Type B pancreatic cell (in vitro differentiated cells): ENCODE measurements around the gene GATC. TPM values are rescaled to one million over a fixed set of nuclear protein-coding genes. Genes with fewer than 3 reads are reported as not detected.

ENCODE experiments used
- DNase-seq: peaks from one replicate; pipeline ENCODE4 v3.0.0; 2021; ENCODE audit warnings: mixed read lengths; ENCODE audit not compliant: unreplicated experiment; ENCODE audit errors: extremely low spot score
- H3K27ac Mint-ChIP-seq: 2 replicates; pipeline ENCODE4 v1.8.0; 2021; ENCODE audit warnings: mild to moderate bottlenecking, mixed read lengths
- H3K27me3 Mint-ChIP-seq: 2 replicates; pipeline ENCODE4 v1.8.0; 2021; ENCODE audit warnings: mixed read lengths
- H3K36me3 Mint-ChIP-seq: 2 replicates; pipeline ENCODE4 v1.8.0; 2021; ENCODE audit warnings: mixed read lengths
- H3K4me1 Mint-ChIP-seq: one replicate; pipeline ENCODE4 v1.8.0; 2021; ENCODE audit warnings: mixed read lengths; ENCODE audit not compliant: unreplicated experiment
- H3K4me3 Mint-ChIP-seq: 2 replicates; pipeline ENCODE4 v1.8.0; 2021; ENCODE audit warnings: mild to moderate bottlenecking, mixed read lengths
- H3K9me3 Mint-ChIP-seq: 2 replicates; pipeline ENCODE4 v1.8.0; 2021; ENCODE audit warnings: mixed read lengths
- CTCF ChIP-seq: fragments of 200-600 bp; sonication (generic); conservative IDR thresholded peaks from 2 replicates; pipeline ENCODE4 v1.5.0; 2021; ENCODE audit warnings: antibody characterized with exemption, mild to moderate bottlenecking
- total RNA-seq: library from RNA; stranded (reverse); gene quantifications from 2 replicates; pipeline ENCODE4 v1.2.1, GENCODE V29; 2021; ENCODE audit warnings: low replicate concordance

GATC gene
- total RNA-seq, 1 donor from 2014 or later, result 33.9 TPM

DNA sequence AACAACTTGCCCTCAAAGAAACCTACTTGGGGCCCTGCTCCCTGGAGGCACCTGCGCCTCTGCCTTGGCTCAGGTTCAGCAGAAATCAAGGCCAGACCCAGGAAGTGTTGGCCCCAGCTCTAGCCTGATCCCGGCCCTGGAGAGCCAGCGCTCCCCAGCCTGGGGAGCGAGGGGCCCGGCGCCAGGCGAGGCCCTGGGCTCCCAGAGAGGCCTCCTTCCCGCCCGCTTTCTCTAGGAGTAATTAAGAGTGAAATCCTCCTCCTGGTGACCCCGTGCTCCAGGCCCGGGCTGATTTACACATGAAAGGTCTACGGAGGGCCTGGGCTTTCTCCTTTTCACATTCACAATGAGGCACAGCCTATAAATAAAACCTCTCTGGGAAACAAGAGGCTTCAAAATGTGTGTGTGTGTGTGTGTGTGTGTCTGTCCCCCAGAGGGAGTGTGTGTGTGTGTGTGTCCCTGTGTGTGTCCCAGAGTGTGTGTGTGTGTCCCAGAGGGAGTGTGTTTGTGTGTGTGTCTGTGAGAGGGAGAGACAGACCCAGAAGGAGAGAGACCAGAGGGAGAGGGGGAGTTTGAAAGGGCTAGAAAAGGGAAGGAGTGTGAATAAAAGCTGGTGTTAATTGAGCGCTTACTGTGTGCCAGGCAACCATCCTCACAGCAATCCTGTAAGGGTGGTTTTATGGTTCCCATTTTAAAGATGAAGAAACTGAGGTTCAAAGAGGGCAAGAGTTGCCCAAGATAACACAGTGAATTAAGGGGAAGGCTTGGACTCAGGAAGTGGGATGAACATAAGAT lies 32.1 kb upstream of the GATC start:
- no peak for TF ChIP-seq CTCF
- no peak overlapping the region for H3K4me3 Mint-ChIP-seq
- H3K9me3 Mint-ChIP-seq, result no peaks in the 10 kb centered on the region
- peaks cover 12% of the 10 kb centered on the region for H3K4me1 Mint-ChIP-seq
- DNase-seq, result no peak
- peak overlapping the region; percentile 48 for H3K27ac Mint-ChIP-seq
- no peaks in the 10 kb centered on the region for H3K27me3 Mint-ChIP-seq
- H3K36me3 Mint-ChIP-seq, result no peaks in the 10 kb centered on the region

- Mint-ChIP-seq H3K27ac (peak overlapping the region; percentile 18), H3K36me3 (no peaks in the 10 kb centered on the region), H3K4me1 (peaks cover 12% of the 10 kb centered on the region), H3K27me3 (no peaks in the 10 kb centered on the region), H3K4me3 (no peak overlapping the region), H3K9me3 (no peaks in the 10 kb centered on the region)
- no peak for DNase-seq
- no peak for TF ChIP-seq CTCF
Observed at GRCh38 chr12:120416490-120417216, 29.6 kb upstream of the GATC start.

- Mint-ChIP-seq H3K4me1 (peaks cover 12% of the 10 kb centered on the region), H3K27ac (no peak overlapping the region)
- TF ChIP-seq CTCF, result no peak
Observed at GRCh38 chr12:120417917-120418580, 28.2 kb upstream of the GATC start.

GRCh38 chr12:120421701-120422100 lies 24.5 kb upstream of the GATC start:
- no peaks in the 10 kb centered on the region for H3K36me3 Mint-ChIP-seq
- TF ChIP-seq CTCF, result no peak
- no peaks in the 10 kb centered on the region for H3K27me3 Mint-ChIP-seq

More at GRCh38 chr12:120417917-120418580, 28.2 kb upstream of the GATC start:
- Mint-ChIP-seq H3K4me3 (no peak overlapping the region), H3K27me3 (no peaks in the 10 kb centered on the region), H3K36me3 (no peaks in the 10 kb centered on the region), H3K9me3 (no peaks in the 10 kb centered on the region)
- DNase-seq, result no peak

GRCh38 chr12:120422892-120423456 lies 23.3 kb upstream of the GATC start:
- Mint-ChIP-seq H3K4me3 (no peak overlapping the region), H3K9me3 (no peaks in the 10 kb centered on the region), H3K27me3 (no peaks in the 10 kb centered on the region), H3K4me1 (no peaks in the 10 kb centered on the region), H3K27ac (no peak overlapping the region), H3K36me3 (no peaks in the 10 kb centered on the region)
- TF ChIP-seq CTCF, result no peak
- DNase-seq, result no peak

More at GRCh38 chr12:120421701-120422100, 24.5 kb upstream of the GATC start:
- no peak for DNase-seq
- H3K9me3 Mint-ChIP-seq, result no peaks in the 10 kb centered on the region
- H3K4me3 Mint-ChIP-seq, result no peak overlapping the region
- H3K27ac Mint-ChIP-seq, result peak overlapping the region; percentile 14
- H3K4me1 Mint-ChIP-seq, result no peaks in the 10 kb centered on the region
